Psoas muscle (tissue), 8 donors: ENCODE results near the gene CDC42BPB. TPM values are rescaled to one million over a fixed set of nuclear protein-coding genes. Genes with fewer than 3 reads are reported as not detected.

Experiments used
- ATAC-seq, 4 donors: fragments of 200-7000 bp; cut with Tn5 transposase; one replicate each; pipeline ENCODE4 v1.9.1; 2020; ENCODE audit warnings: moderate library complexity in 3 of 4, mild to moderate bottlenecking in 2 of 4
- DNase-seq, 2 donors: peaks; one replicate each; pipeline ENCODE4 v3.0.0-alpha.2; 2020
- H3K27ac ChIP-seq: fragments of 200-600 bp; one replicate; pipeline ENCODE4 v1.8.0; 2022
- H3K27me3 ChIP-seq, 3 donors: fragments of 200-600 bp in 1 of 3; one replicate each; pipeline versions ENCODE4 v1.6.1 to v1.8.0; 2013 to 2022; ENCODE audit warnings: low read length in 2 of 3, mild to moderate bottlenecking in 2 of 3, moderate library complexity in 1 of 3; ENCODE audit not compliant: insufficient read depth in 3 of 3
- H3K36me3 ChIP-seq, 2 donors: fragments of 200-600 bp in 1 of 2; one replicate each; pipeline versions ENCODE4 v1.6.1 to v1.8.0; 2013 to 2022; ENCODE audit warnings: low read depth in 1 of 2, mild to moderate bottlenecking in 1 of 2, moderate library complexity in 1 of 2; ENCODE audit not compliant: insufficient read depth in 1 of 2
- H3K4me1 ChIP-seq: fragments of 200-600 bp; one replicate; pipeline ENCODE4 v1.8.0; 2022
- H3K4me3 ChIP-seq: fragments of 200-600 bp; one replicate; pipeline ENCODE4 v1.8.0; 2022; ENCODE audit warnings: mild to moderate bottlenecking
- H3K9me3 ChIP-seq: fragments of 200-600 bp; one replicate; pipeline ENCODE4 v1.8.0; 2022
- WGBS, 3 donors: extraction: QIAGEN DNeasy Blood & Tissue Kit; methylation state at CpG; one replicate each; pipeline versions ENCODE4 v1.1.6 to v1.1.7; 2013; 5-methylcytosine and 5-hydroxymethylcytosine counted together
- intact Hi-C, 2 donors: fragments of 100-400 bp; cut with DNase I; formaldehyde crosslinking; loops; one replicate each; pipeline versions ENCODE4 v1.11.0 to v1.14.2; 2022
- polyA plus RNA-seq, 3 donors: library from polyadenylated mRNA; stranded (reverse); fragments of 200-250 nt; gene quantifications; one replicate each; pipeline ENCODE4 v1.2.3, GENCODE V29; 2013
- total RNA-seq, 4 donors: library from RNA; stranded (reverse); fragmentation: NEBNext Ultra II Directional in 2 of 4; extraction: Animal tissue kit (Norgen Biotek cat#: 25700) in 2 of 4; gene quantifications; one replicate each; pipeline versions ENCODE4 v1.2.1 to v1.2.4, GENCODE V29; 2021 to 2023
- TF ChIP-seq, protein P1 (sequence below): fragments of 200-600 bp; IDR thresholded peaks from one replicate; pipeline ENCODE4 v1.8.0; 2022; ENCODE audit warnings: antibody characterized with exemption
- donor health status: healthy with polysubstance abuse.
- donor health status: DM: no; HTN: no; CAD: no; lungs with moderate emphysema.
- donor health status: Bipolar disorder and iron deficiency.
- donor health status: healthy.
- donor health status: DM: yes; HTN: yes; CAD: no.
- donor health status: DM: no; HTN: no; CAD: no.
- donor health status: DM: no; HTN: no; CAD: no.
- donor health status: DM: yes; HTN: yes; CAD: no.

The CDC42BPB gene
- total and polyA plus RNA-seq, 7 donors: 20.2 to 57.4 (median 40.0) TPM

DNA sequence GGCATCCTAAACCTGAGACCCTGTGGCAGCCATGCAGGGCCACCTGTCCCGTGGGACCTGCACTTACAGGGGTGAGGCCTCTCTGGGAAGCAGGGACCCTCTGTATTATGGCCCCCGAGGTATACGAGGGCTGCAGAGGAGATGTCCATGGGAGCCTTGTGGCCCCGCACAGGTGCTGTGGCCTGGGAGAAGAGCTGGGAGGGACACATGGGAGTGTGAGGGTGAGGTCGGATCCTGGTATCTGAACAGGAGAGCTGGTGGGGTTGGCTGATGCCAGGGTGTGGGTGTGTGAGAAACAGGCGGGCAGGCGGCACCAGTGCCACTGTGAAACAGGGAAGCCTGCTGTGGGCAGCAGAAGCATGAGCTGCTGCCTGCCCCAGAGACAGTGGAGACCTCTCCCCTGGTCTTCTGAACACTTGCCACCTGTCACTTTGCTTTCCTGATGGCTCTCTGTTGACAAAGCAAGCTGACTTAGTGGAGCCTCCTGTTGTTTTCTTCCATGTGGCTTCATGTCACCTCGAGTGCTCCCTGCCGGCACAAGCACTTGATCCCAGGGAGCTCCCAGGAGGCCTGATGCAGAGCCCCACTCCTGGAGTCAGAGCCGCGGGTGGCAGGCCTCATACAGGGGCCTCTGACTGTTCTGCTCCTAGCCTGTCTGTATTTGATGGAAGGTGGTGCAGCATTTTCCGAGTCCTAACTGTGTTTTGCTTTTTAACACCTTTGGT, 154.7 kb downstream of the CDC42BPB start:
- intact Hi-C loops: no loop called here
- Histone ChIP-seq H3K4me3 (no peak overlapping the region), H3K4me1 (no peaks in the 10 kb centered on the region), H3K9me3 (no peaks in the 10 kb centered on the region), H3K27me3 (no peaks in the 10 kb centered on the region), H3K27ac (no peak overlapping the region), H3K36me3 (peaks cover 0 to 49% of the 10 kb centered on the region in 2 donors)
- ATAC-seq (no peak), DNase-seq (no peak)
- WGBS, 3 donors: 89 to 92% (median 92%) methylated on average over 12 of the region's 12 CpGs
- TF ChIP-seq, protein P1, sequence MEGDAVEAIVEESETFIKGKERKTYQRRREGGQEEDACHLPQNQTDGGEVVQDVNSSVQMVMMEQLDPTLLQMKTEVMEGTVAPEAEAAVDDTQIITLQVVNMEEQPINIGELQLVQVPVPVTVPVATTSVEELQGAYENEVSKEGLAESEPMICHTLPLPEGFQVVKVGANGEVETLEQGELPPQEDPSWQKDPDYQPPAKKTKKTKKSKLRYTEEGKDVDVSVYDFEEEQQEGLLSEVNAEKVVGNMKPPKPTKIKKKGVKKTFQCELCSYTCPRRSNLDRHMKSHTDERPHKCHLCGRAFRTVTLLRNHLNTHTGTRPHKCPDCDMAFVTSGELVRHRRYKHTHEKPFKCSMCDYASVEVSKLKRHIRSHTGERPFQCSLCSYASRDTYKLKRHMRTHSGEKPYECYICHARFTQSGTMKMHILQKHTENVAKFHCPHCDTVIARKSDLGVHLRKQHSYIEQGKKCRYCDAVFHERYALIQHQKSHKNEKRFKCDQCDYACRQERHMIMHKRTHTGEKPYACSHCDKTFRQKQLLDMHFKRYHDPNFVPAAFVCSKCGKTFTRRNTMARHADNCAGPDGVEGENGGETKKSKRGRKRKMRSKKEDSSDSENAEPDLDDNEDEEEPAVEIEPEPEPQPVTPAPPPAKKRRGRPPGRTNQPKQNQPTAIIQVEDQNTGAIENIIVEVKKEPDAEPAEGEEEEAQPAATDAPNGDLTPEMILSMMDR: no peak

DNA sequence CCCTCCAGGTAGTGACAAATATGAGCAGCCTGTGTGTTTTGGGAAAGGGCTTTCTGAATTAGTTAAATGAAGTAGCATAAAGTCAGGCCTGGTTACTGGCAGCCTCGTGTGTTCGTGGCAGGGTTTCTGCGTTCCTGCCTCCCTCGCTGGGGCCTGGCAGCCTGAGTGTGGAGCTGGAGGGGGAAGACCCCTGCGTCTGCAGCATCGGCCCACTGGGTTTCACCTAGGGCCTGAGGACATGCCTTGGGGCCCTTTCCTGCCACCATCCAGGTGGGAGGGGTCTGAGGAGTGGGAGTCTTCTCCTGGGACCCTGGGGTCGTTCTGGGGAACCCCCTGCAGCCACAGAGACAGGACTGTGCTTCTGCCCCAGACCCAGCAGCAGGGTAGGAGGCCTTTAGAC, 155.3 kb downstream of the CDC42BPB start:
- no peak for ATAC-seq
- no peak overlapping the region for H3K4me3 ChIP-seq
- no peaks in the 10 kb centered on the region for H3K27me3 ChIP-seq
- intact Hi-C loops: no loop called here
- TF ChIP-seq, protein P1: no peak
- H3K4me1 ChIP-seq: no peaks in the 10 kb centered on the region
- H3K9me3 ChIP-seq: no peaks in the 10 kb centered on the region
- peaks cover 0 to 53% of the 10 kb centered on the region in 2 donors for H3K36me3 ChIP-seq
- 90 to 94% (median 90%) methylated on average over 7 of the region's 7 CpGs for WGBS, 3 donors
- no peak overlapping the region for H3K27ac ChIP-seq
- no peak for DNase-seq

DNA sequence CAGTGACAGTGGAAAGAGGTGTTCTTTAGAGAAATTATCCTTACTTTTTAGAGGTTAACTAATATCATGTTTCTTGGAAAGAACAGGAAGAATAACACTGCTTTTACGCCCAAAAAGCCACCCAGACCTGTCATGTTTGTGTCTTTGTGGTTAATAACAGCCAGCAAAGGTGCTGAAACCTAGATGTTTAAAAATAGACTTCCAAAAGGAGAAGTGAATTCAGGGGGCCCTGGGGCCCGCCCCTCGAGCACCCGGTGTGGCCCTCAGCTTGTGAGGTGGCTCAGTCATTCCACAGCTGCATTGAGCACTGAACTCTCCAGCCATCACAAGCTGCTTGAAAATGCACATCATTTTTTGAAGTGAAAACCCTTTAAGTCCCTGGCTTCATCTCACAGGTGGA, 155.7 kb downstream of the CDC42BPB start:
- peaks cover 0 to 48% of the 10 kb centered on the region in 2 donors for H3K36me3 ChIP-seq
- H3K9me3 ChIP-seq: no peaks in the 10 kb centered on the region
- no peaks in the 10 kb centered on the region for H3K4me1 ChIP-seq
- no peaks in the 10 kb centered on the region for H3K27me3 ChIP-seq
- 87 to 91% (median 89%) methylated on average over 4 of the region's 4 CpGs for WGBS, 3 donors
- no peak overlapping the region for H3K27ac ChIP-seq
- intact Hi-C loops: no loop called here
- ATAC-seq: no peak
- no peak for DNase-seq
- TF ChIP-seq, protein P1: no peak
- H3K4me3 ChIP-seq: no peak overlapping the region

DNA sequence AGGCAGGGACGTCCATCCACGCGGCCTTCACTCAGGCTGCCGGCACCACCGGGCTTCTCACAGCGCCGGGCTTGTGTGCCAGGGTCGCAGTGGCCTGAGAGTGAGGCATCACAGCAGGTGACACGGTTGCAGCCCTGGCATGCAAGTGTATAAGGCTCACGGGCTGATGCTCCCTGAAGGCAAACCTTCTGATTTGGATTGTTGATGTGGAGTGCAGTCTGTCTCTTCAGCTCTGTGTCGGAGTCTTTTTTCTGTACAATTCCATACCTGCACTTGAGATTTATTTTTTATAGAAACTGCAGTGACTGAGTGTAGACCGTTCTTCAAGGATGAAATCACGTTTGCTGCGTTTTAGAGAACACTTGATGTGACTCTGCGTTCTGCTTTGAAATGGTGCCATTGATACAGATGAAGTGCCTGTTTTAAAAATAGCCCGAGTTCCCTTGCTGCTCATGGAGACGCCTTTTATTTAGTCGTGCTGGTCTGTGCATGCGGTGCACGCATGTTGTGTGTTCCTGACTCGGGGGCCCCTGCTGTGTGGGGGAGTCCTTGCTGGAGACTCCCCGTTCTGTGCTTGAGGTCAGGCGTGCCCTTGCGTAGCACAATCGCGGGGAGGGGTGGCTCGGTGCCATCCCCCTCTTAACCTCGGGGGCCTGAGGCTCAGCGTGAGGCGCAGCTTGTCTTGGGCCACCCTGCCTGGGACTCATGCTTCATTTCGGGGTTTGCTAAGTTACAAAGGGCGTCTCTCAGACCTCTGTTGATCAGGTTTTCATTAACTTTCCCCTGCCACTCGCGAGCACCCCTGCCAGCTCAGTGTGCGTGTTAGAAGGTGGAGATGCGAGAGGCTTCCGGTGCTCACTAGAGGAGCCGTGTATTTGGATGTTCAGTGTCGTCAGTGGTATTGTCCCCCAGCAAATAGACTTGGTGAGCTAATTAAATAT, 156.4 kb downstream of the CDC42BPB start:
- Histone ChIP-seq H3K4me1 (no peaks in the 10 kb centered on the region), H3K36me3 (peaks cover 0 to 42% of the 10 kb centered on the region in 2 donors), H3K27ac (no peak overlapping the region), H3K4me3 (no peak overlapping the region), H3K9me3 (no peaks in the 10 kb centered on the region), H3K27me3 (no peaks in the 10 kb centered on the region)
- intact Hi-C loops: no loop called here
- ATAC-seq (no peak), DNase-seq (no peak)
- 86 to 88% (median 87%) methylated on average over 39 of the region's 39 CpGs for WGBS, 3 donors
- TF ChIP-seq, protein P1: no peak
